Measurements from ENCODE around the gene TAS2R43. TPM values are rescaled to one million over a fixed set of nuclear protein-coding genes. Genes with fewer than 3 reads are reported as not detected.

The TAS2R43 gene
- polyA plus RNA-seq, 2 of the 4 experiments (the other 2 are of a cell fraction) = not detected

DNA sequence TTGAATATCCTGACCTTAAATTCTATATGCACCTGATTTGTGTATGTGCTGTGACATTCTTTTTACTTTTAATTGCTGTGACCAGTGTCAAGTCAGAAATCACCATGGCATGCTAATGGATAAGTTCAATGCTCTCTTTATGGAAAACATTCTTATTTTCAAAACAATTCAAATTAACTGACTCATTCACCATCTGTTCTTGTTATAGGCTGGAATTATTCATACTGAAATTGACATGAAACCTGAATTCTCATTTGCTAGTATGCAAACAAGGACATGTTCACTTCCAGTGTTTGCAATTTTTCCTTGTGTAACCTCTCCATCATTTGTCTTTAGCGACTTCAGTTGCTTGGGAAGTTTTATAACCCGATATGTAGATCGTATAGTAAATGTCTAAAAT lies 42.2 kb upstream of the TAS2R43 start, which contains the start of gene TAS2R30:
TSS of gene TAS2R30 (minus strand) at position 340 of the 400 bp plus-strand sequence. CDS start 400 bp downstream, outside the sequence.
- ATAC-seq (no peak), FAIRE-seq (no peak), DNase-seq (ENCODE audit: low read depth in 1 of 2, low spot score in 1 of 2) (no peak)
- 63% methylated on average over 3 of the region's 3 CpGs for WGBS (ENCODE audit: missing lambda C conversion rate)
- Histone ChIP-seq H3K9me3 (no peaks in the 10 kb centered on the region), H3K27ac (no peak within 1 kb of the TSS), H3K4me1 (no peaks in the 10 kb centered on the region), H3K4me3 (no peak within 1 kb of the TSS), H3K4me2 (no peak within 1 kb of the TSS)
- POLR2A ChIA-PET = no interaction called here
- CTCF ChIA-PET = interaction anchor here (0.6 kb wide), 1 partner anchor 10 kb away, joined by 3 read pairs; no protein-coding TSS in a partner anchor
- no peak for TF ChIP-seq HEYL (CRISPR knock-in tag; IDR thresholded peaks at IDR 0.05)
- no peak for TF ChIP-seq JUNB (IDR thresholded peaks at IDR 0.05)
- no peak for TF ChIP-seq HOXA7 (CRISPR knock-in tag; IDR thresholded peaks at IDR 0.05)

DNA sequence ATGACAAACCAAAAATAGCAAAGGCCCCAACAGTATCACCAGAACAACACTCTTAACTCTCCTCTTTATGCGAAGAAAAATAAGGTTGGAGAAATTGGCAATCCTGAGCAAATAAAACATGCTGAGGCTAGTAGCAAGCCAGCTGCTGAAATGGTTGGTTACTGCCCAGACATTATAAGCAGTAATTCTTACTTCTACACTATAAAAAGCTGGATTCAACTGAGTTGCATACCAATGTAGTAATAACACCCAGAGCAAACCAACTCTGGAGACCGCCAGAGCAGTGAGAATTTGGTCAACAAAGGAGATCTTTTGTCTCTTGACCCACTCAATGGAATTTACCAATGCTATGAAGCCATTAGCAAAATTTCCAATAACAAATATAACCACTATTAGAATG lies 41.7 kb upstream of the TAS2R43 start:
- DNase-seq (ENCODE audit: low read depth in 1 of 2, low spot score in 1 of 2) (no peak), ATAC-seq (no peak), FAIRE-seq (no peak)
- WGBS (ENCODE audit: missing lambda C conversion rate) = 93% methylated on average over 2 of the region's 2 CpGs
- H3K4me2 ChIP-seq = no peak overlapping the region
- no peak overlapping the region for H3K27ac ChIP-seq
- no peaks in the 10 kb centered on the region for H3K4me1 ChIP-seq
- no peak overlapping the region for H3K4me3 ChIP-seq
- no peaks in the 10 kb centered on the region for H3K9me3 ChIP-seq
- POLR2A ChIA-PET = no interaction called here
- TF ChIP-seq, protein P1, sequence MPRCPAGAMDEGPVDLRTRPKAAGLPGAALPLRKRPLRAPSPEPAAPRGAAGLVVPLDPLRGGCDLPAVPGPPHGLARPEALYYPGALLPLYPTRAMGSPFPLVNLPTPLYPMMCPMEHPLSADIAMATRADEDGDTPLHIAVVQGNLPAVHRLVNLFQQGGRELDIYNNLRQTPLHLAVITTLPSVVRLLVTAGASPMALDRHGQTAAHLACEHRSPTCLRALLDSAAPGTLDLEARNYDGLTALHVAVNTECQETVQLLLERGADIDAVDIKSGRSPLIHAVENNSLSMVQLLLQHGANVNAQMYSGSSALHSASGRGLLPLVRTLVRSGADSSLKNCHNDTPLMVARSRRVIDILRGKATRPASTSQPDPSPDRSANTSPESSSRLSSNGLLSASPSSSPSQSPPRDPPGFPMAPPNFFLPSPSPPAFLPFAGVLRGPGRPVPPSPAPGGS (IDR thresholded peaks at IDR 0.05) = no peak
- no peak for TF ChIP-seq MYC (IDR thresholded peaks at IDR 0.05; ENCODE audit: borderline replicate concordance, low read length)
- no peak for TF ChIP-seq NFE2L2 (conservative IDR thresholded peaks at IDR 0.05; ENCODE audit: low read length)
- no peak for TF ChIP-seq CEBPB (IDR thresholded peaks at IDR 0.05)
- TF ChIP-seq RARB (CRISPR knock-in tag; IDR thresholded peaks at IDR 0.05) = no peak
- no peak for TF ChIP-seq HOXB5 (CRISPR knock-in tag; IDR thresholded peaks at IDR 0.05)
- TF ChIP-seq, protein P2, sequence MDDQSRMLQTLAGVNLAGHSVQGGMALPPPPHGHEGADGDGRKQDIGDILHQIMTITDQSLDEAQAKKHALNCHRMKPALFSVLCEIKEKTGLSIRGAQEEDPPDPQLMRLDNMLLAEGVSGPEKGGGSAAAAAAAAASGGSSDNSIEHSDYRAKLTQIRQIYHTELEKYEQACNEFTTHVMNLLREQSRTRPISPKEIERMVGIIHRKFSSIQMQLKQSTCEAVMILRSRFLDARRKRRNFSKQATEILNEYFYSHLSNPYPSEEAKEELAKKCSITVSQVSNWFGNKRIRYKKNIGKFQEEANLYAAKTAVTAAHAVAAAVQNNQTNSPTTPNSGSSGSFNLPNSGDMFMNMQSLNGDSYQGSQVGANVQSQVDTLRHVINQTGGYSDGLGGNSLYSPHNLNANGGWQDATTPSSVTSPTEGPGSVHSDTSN (IDR thresholded peaks at IDR 0.05) = no peak
- no peak for TF ChIP-seq ESRRA (IDR thresholded peaks at IDR 0.05; ENCODE audit: borderline replicate concordance, low read length)
- TF ChIP-seq PHF8 (IDR thresholded peaks at IDR 0.05; ENCODE audit: borderline replicate concordance, low read depth) = no peak
- TF ChIP-seq MAZ (IDR thresholded peaks at IDR 0.05; ENCODE audit: borderline replicate concordance, low read depth, low read length) = no peak
- TF ChIP-seq HOXA7 (CRISPR knock-in tag; IDR thresholded peaks at IDR 0.05) = no peak
- TF ChIP-seq, protein P3, sequence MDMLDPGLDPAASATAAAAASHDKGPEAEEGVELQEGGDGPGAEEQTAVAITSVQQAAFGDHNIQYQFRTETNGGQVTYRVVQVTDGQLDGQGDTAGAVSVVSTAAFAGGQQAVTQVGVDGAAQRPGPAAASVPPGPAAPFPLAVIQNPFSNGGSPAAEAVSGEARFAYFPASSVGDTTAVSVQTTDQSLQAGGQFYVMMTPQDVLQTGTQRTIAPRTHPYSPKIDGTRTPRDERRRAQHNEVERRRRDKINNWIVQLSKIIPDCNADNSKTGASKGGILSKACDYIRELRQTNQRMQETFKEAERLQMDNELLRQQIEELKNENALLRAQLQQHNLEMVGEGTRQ (IDR thresholded peaks at IDR 0.05) = no peak
- TF ChIP-seq, protein P4, sequence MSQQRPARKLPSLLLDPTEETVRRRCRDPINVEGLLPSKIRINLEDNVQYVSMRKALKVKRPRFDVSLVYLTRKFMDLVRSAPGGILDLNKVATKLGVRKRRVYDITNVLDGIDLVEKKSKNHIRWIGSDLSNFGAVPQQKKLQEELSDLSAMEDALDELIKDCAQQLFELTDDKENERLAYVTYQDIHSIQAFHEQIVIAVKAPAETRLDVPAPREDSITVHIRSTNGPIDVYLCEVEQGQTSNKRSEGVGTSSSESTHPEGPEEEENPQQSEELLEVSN (IDR thresholded peaks at IDR 0.05; ENCODE audit: borderline replicate concordance, low read depth) = no peak
- no peak for TF ChIP-seq SREBF2 (IDR thresholded peaks at IDR 0.05)
- no peak for TF ChIP-seq HOXB13 (CRISPR knock-in tag; IDR thresholded peaks at IDR 0.05; ENCODE audit: low read depth)
- no peak for TF ChIP-seq ZFP36 (IDR thresholded peaks at IDR 0.05; ENCODE audit: borderline replicate concordance, partially characterized antibody)
- TF ChIP-seq RFX5 (IDR thresholded peaks at IDR 0.05) = no peak
- no peak for TF ChIP-seq KDM5A (IDR thresholded peaks at IDR 0.05)
- CTCF ChIA-PET = interaction anchor here (0.6 kb wide), 1 partner anchor 9 kb away, joined by 3 read pairs; no protein-coding TSS in a partner anchor

DNA sequence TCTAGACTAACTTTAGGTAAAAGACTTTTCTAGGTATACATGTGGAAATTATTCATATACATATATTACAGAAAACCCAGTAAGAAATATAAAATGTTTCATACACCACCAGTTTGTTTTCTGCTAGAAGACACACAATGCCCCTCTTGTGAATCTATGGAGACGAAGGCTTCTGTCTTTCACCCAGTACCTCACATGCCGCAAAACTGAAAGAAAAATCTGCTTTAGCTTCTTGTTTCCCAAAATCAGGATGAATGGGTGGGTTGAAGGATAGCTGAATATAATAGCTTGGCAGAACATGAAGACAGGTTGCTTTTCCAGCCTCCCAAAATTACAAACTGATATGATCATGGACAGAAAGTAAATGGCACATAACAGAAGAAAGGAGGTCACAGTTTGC lies 41.0 kb upstream of the TAS2R43 start:
- FAIRE-seq (no peak), DNase-seq (ENCODE audit: low read depth in 1 of 2, low spot score in 1 of 2) (no peak), ATAC-seq (no peak)
- TF ChIP-seq CHD2 (IDR thresholded peaks at IDR 0.05; ENCODE audit: low read length, partially characterized antibody) = no peak
- TF ChIP-seq EP300 (IDR thresholded peaks at IDR 0.05) = no peak
- no peak for TF ChIP-seq ZNF302 (CRISPR knock-in tag; IDR thresholded peaks at IDR 0.05)
- TF ChIP-seq, protein P3 (IDR thresholded peaks at IDR 0.05) = no peak
- TF ChIP-seq CBX2 (IDR thresholded peaks at IDR 0.05; ENCODE audit: borderline replicate concordance, low read depth) = no peak
- no peak for TF ChIP-seq CEBPB (IDR thresholded peaks at IDR 0.05)
- TF ChIP-seq TP53 (CRISPR knock-in tag; IDR thresholded peaks at IDR 0.05) = no peak
- no peak for TF ChIP-seq EHF (CRISPR knock-in tag; IDR thresholded peaks at IDR 0.05)
- TF ChIP-seq RARB (CRISPR knock-in tag; IDR thresholded peaks at IDR 0.05) = no peak
- TF ChIP-seq HOXB13 (CRISPR knock-in tag; IDR thresholded peaks at IDR 0.05; ENCODE audit: low read depth) = no peak
- TF ChIP-seq FOSL2 (IDR thresholded peaks at IDR 0.05) = no peak
- no peak for TF ChIP-seq FOSL2 (CRISPR knock-in tag; IDR thresholded peaks at IDR 0.05)
- TF ChIP-seq, protein P5, sequence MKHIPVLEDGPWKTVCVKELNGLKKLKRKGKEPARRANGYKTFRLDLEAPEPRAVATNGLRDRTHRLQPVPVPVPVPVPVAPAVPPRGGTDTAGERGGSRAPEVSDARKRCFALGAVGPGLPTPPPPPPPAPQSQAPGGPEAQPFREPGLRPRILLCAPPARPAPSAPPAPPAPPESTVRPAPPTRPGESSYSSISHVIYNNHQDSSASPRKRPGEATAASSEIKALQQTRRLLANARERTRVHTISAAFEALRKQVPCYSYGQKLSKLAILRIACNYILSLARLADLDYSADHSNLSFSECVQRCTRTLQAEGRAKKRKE (CRISPR knock-in tag; IDR thresholded peaks at IDR 0.05; ENCODE audit: low read depth) = no peak
- TF ChIP-seq TFCP2L1 (CRISPR knock-in tag; IDR thresholded peaks at IDR 0.05) = no peak
- no peak for TF ChIP-seq KDM5A (IDR thresholded peaks at IDR 0.05)
- POLR2A ChIA-PET = no interaction called here
- Histone ChIP-seq H3K9me3 (no peaks in the 10 kb centered on the region), H3K4me2 (no peak overlapping the region), H3K4me1 (no peaks in the 10 kb centered on the region), H3K4me3 (no peak overlapping the region), H3K27ac (no peak overlapping the region)
- CTCF ChIA-PET = no interaction called here
- 92% methylated on average over 2 of the region's 2 CpGs for WGBS (ENCODE audit: missing lambda C conversion rate)
